HL-60 (cell line): ENCODE data around the gene TBX10.

Source experiments
- DNase-seq, 2 experiments: peaks; one replicate each; pipeline ENCODE4 v3.0.0-alpha.2; 2010 to 2020; ENCODE audit warnings: low read depth in 1 of 2, low spot score in 1 of 2
- H3K27ac ChIP-seq: fragments of 250-450 bp; sonication (Bioruptor Pico); replicated peaks from 2 replicates; pipeline ENCODE4 v1.5.1; 2020; ENCODE audit warnings: mild to moderate bottlenecking, moderate library complexity
- H3K27me3 ChIP-seq: fragments of 250-450 bp; sonication (Bioruptor Pico); 2 replicates; pipeline ENCODE4 v1.5.1; 2021; ENCODE audit warnings: mild to moderate bottlenecking, moderate library complexity; ENCODE audit not compliant: insufficient read depth, poor library complexity, severe bottlenecking
- H3K4me3 ChIP-seq: replicated peaks from 2 replicates; pipeline ENCODE4 v1.5.1; 2011; ENCODE audit warnings: mild to moderate bottlenecking, control low read depth, low read length; ENCODE audit not compliant: insufficient read depth
- CTCF ChIP-seq: IDR thresholded peaks from one replicate; pipeline ENCODE4 v1.5.1; 2011; ENCODE audit warnings: low read length, control low read depth, inconsistent platforms; ENCODE audit not compliant: insufficient read depth
- GABPA ChIP-seq: IDR thresholded peaks from 2 replicates; pipeline ENCODE4 v1.6.1; 2012; ENCODE audit warnings: low read depth
- POLR2AphosphoS5 ChIP-seq: IDR thresholded peaks from 2 replicates; pipeline ENCODE4 v1.6.1; 2012; ENCODE audit warnings: low read depth
- REST ChIP-seq: IDR thresholded peaks from 2 replicates; pipeline ENCODE4 v1.6.1; 2012; ENCODE audit warnings: low read depth; ENCODE audit not compliant: insufficient replicate concordance
- SPI1 ChIP-seq: IDR thresholded peaks from 2 replicates; pipeline ENCODE4 v1.6.1; 2012; ENCODE audit warnings: low read depth, mild to moderate bottlenecking, borderline replicate concordance

TBX10 gene

GRCh38 chr11:67670316-67671210 is 31.0 kb upstream of the TBX10 start:
- no peak for DNase-seq
- no peak overlapping the region for H3K4me3 ChIP-seq
- H3K27me3 ChIP-seq = no peaks in the 10 kb centered on the region
- H3K27ac ChIP-seq = no peak overlapping the region
- TF ChIP-seq REST (no peak), POLR2AphosphoS5 (no peak), SPI1 (no peak), CTCF (no peak), GABPA (no peak)

- H3K27ac ChIP-seq = no peak overlapping the region
- H3K4me3 ChIP-seq = no peak overlapping the region
- H3K27me3 ChIP-seq = no peaks in the 10 kb centered on the region
- no peak for DNase-seq
- TF ChIP-seq SPI1 = no peak
- no peak for TF ChIP-seq REST
- TF ChIP-seq CTCF = no peak
- TF ChIP-seq GABPA = no peak
- no peak for TF ChIP-seq POLR2AphosphoS5
These were observed 28.6 kb upstream of the TBX10 start for GRCh38 chr11:67668192-67668551.

- DNase-seq = no peak
- Histone ChIP-seq H3K27me3 (no peaks in the 10 kb centered on the region), H3K4me3 (no peak overlapping the region), H3K27ac (no peak overlapping the region)
- TF ChIP-seq GABPA (no peak), REST (no peak)
These were observed 28.1 kb upstream of the TBX10 start for GRCh38 chr11:67667490-67668191.
